Activated T-cell treated with anti-CD3 and anti-CD28 coated beads, Interleukin-2, amount 50 U/mL, for 4 hours (primary cell): ENCODE data around the gene CNKSR2. TPM values are rescaled to one million over a fixed set of nuclear protein-coding genes. Genes with fewer than 3 reads are reported as not detected.
A peak's percentile ranks its signal among the peaks of the same experiment; 100 is the strongest.

ENCODE experiments used
- ATAC-seq, 2 donors: fragments of 200-7000 bp; cut with Tn5 transposase; one replicate each; pipeline ENCODE4 v1.10.0; 2021
- DNase-seq: peaks from one replicate; pipeline ENCODE4 v3.0.0-alpha.2; 2020
- H3K27me3 Mint-ChIP-seq: one replicate; pipeline ENCODE4 v1.8.0; 2021; ENCODE audit warnings: low read depth, mixed read lengths
- H3K36me3 Mint-ChIP-seq: one replicate; pipeline ENCODE4 v1.8.0; 2022; ENCODE audit warnings: mixed read lengths; ENCODE audit not compliant: insufficient read depth
- H3K4me1 Mint-ChIP-seq: one replicate; pipeline ENCODE4 v1.8.0; 2021; ENCODE audit warnings: low read depth, mixed read lengths
- H3K4me3 Mint-ChIP-seq: one replicate; pipeline ENCODE4 v1.8.0; 2021; ENCODE audit warnings: mild to moderate bottlenecking, moderate library complexity, mixed read lengths
- H3K9me3 Mint-ChIP-seq: one replicate; pipeline ENCODE4 v1.8.0; 2021; ENCODE audit warnings: mixed read lengths
- total RNA-seq, 3 donors: library from RNA; stranded (reverse); gene quantifications; one replicate each; pipeline ENCODE4 v1.2.1, GENCODE V29; 2021

CNKSR2 gene
- total RNA-seq = 10 to 100 TPM in 1 of 3 donors, 1 to 10 TPM in 2; 6.4 to 11.4 (median 9.0) TPM

- H3K4me3 Mint-ChIP-seq = peak within 1 kb of the TSS; percentile 89
- H3K4me1 Mint-ChIP-seq = peaks cover 27% of the 10 kb centered on the region
- ATAC-seq (peak; percentile 78 to 79), DNase-seq (peak; percentile 62)
- H3K9me3 Mint-ChIP-seq = no peaks in the 10 kb centered on the region
- no peaks in the 10 kb centered on the region for H3K36me3 Mint-ChIP-seq
- no peaks in the 10 kb centered on the region for H3K27me3 Mint-ChIP-seq
Observed at GRCh38 chrX:21374163-21374993, at the start of gene CNKSR2. Gene CNKSR2 (plus strand): TSS chrX:21374418. CDS start chrX:21374898, 480 bp downstream.

DNA sequence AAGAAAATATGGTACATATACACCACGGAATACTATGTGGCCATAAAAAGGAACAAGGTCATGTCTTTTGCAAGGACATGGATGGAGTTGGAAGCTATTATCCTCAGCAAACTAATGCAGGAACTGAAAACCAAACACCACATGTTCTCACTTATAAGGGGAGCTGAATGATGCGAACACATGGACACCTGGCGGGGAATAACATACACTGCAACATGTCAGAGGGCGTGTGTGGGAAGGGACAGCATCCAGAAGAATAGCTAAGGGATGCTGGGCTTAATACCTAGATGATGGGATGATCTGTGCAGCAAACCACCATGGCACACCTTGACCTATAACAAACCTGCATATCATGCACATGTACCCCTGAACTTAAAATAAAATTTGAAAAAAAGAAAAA, 19.5 kb upstream of the CNKSR2 start:
- peaks cover 21% of the 10 kb centered on the region for H3K9me3 Mint-ChIP-seq
- no peak for ATAC-seq
- no peaks in the 10 kb centered on the region for H3K4me1 Mint-ChIP-seq
- H3K4me3 Mint-ChIP-seq = no peak overlapping the region
- no peaks in the 10 kb centered on the region for H3K27me3 Mint-ChIP-seq
- DNase-seq = no peak
- H3K36me3 Mint-ChIP-seq = peaks cover 2% of the 10 kb centered on the region

DNA sequence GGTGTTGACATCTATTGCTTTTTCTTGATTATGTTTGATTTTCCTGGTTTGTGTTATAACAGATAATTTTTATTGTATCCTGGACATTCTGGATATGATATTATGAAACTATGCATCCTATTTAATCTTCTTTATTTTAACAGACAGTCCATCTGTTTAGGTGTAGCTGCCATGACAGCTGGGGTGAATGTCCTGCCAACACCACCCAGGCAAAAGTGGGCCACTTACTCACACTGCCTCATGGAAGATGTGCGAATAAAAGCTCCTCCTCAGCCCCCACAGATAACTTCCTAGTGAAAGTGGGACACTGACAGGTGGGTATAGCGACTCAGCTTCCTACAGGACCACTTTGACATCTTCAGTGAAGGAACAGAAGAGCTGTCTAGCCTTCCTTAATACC, 18.4 kb upstream of the CNKSR2 start:
- Mint-ChIP-seq H3K27me3 (no peaks in the 10 kb centered on the region), H3K4me1 (no peaks in the 10 kb centered on the region), H3K36me3 (peaks cover 2% of the 10 kb centered on the region), H3K9me3 (peaks cover 11% of the 10 kb centered on the region), H3K4me3 (no peak overlapping the region)
- DNase-seq (no peak), ATAC-seq (no peak)

GRCh38 chrX:21369613-21370012, 4.6 kb upstream of the CNKSR2 start:
- peaks cover 3% of the 10 kb centered on the region for H3K9me3 Mint-ChIP-seq
- DNase-seq (no peak), ATAC-seq (no peak)
- H3K4me3 Mint-ChIP-seq = no peak overlapping the region
- H3K27me3 Mint-ChIP-seq = no peaks in the 10 kb centered on the region
- H3K4me1 Mint-ChIP-seq = peaks cover 2% of the 10 kb centered on the region
- H3K36me3 Mint-ChIP-seq = no peaks in the 10 kb centered on the region

GRCh38 chrX:21373001-21373400, 1.2 kb upstream of the CNKSR2 start:
- H3K4me1 Mint-ChIP-seq = peaks cover 20% of the 10 kb centered on the region
- no peak for ATAC-seq
- no peaks in the 10 kb centered on the region for H3K9me3 Mint-ChIP-seq
- peak overlapping the region; percentile 66 for H3K4me3 Mint-ChIP-seq
- no peaks in the 10 kb centered on the region for H3K36me3 Mint-ChIP-seq
- no peaks in the 10 kb centered on the region for H3K27me3 Mint-ChIP-seq
- DNase-seq = no peak

DNA sequence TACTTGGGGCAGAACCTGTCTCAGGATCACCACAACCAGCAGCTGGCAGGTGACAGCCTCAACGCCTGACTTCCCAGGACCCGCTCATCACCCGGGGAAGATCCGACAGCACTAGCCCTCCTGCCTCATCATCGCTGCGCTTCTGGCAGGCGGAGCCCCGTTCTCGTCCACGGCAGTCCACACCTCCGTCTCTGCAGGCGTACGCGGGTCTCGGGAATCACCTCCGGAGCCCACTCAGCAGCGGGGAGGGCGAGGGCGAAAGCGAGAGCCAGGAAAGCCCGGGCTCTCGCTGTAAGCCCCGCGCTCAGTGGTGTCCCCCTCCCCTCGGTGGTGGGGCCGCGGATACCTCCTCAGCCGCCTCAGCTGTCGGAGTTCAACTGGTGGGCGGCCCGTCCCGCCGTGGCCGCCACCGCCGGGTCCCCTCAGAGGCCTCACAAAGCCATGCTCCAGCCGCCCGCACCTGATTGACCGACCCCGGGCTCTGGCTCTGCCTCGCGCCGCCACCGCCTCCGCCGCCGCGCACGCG, 518 bp upstream of the CNKSR2 start:
- H3K4me1 Mint-ChIP-seq = peaks cover 23% of the 10 kb centered on the region
- ATAC-seq = peak; percentile 42 to 51
- no peaks in the 10 kb centered on the region for H3K27me3 Mint-ChIP-seq

GRCh38 chrX:21374994-21375707, 933 bp downstream of the CNKSR2 start:
- H3K27me3 Mint-ChIP-seq = no peaks in the 10 kb centered on the region
- DNase-seq (no peak), ATAC-seq (peak in 1 of 2 donors; percentile 11)
- peaks cover 29% of the 10 kb centered on the region for H3K4me1 Mint-ChIP-seq
- no peaks in the 10 kb centered on the region for H3K9me3 Mint-ChIP-seq
- no peaks in the 10 kb centered on the region for H3K36me3 Mint-ChIP-seq
- peak overlapping the region; percentile 89 for H3K4me3 Mint-ChIP-seq

More for the DNA sequence above, 518 bp upstream of the CNKSR2 start:
- DNase-seq = peak; percentile 24
- H3K36me3 Mint-ChIP-seq = no peaks in the 10 kb centered on the region
- H3K4me3 Mint-ChIP-seq = peak overlapping the region; percentile 74
- H3K9me3 Mint-ChIP-seq = no peaks in the 10 kb centered on the region

DNA sequence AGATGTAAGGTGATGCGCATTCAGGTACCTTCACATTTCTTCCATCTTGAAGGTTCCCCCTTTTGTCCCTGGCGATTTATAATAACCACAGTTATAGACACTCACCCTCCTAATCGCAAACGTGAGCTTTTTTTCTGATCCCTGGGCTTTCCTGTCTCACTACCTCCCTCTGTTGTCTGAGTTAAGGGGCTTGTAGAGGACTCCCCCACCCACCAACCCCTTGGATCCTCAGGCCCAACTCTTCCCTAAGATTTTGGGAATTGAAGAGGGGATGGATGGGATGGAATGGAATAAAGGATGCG, 1.4 kb downstream of the CNKSR2 start:
- H3K4me1 Mint-ChIP-seq = peaks cover 29% of the 10 kb centered on the region
- H3K27me3 Mint-ChIP-seq = no peaks in the 10 kb centered on the region
- H3K36me3 Mint-ChIP-seq = no peaks in the 10 kb centered on the region
- no peak for ATAC-seq
- DNase-seq = no peak
- peak overlapping the region; percentile 89 for H3K4me3 Mint-ChIP-seq
- H3K9me3 Mint-ChIP-seq = no peaks in the 10 kb centered on the region

- H3K4me3 Mint-ChIP-seq = peak overlapping the region; percentile 24
- H3K9me3 Mint-ChIP-seq = no peaks in the 10 kb centered on the region
- peaks cover 29% of the 10 kb centered on the region for H3K4me1 Mint-ChIP-seq
- no peaks in the 10 kb centered on the region for H3K27me3 Mint-ChIP-seq
- ATAC-seq = no peak
- no peak for DNase-seq
- H3K36me3 Mint-ChIP-seq = no peaks in the 10 kb centered on the region
Observed at GRCh38 chrX:21376636-21377035, 2.4 kb downstream of the CNKSR2 start.

- Mint-ChIP-seq H3K4me1 (peaks cover 28% of the 10 kb centered on the region), H3K9me3 (no peaks in the 10 kb centered on the region), H3K27me3 (no peaks in the 10 kb centered on the region), H3K36me3 (no peaks in the 10 kb centered on the region), H3K4me3 (no peak overlapping the region)
- DNase-seq = no peak
- ATAC-seq = no peak
Observed at GRCh38 chrX:21379991-21380390, 5.8 kb downstream of the CNKSR2 start.

GRCh38 chrX:21382715-21383114, 8.5 kb downstream of the CNKSR2 start:
- Mint-ChIP-seq H3K36me3 (no peaks in the 10 kb centered on the region), H3K4me1 (peaks cover 11% of the 10 kb centered on the region), H3K27me3 (no peaks in the 10 kb centered on the region), H3K4me3 (no peak overlapping the region), H3K9me3 (no peaks in the 10 kb centered on the region)
- ATAC-seq = no peak
- no peak for DNase-seq

GRCh38 chrX:21383546-21383945, 9.3 kb downstream of the CNKSR2 start:
- no peak overlapping the region for H3K4me3 Mint-ChIP-seq
- DNase-seq (no peak), ATAC-seq (no peak)
- H3K9me3 Mint-ChIP-seq = no peaks in the 10 kb centered on the region
- no peaks in the 10 kb centered on the region for H3K27me3 Mint-ChIP-seq
- no peaks in the 10 kb centered on the region for H3K36me3 Mint-ChIP-seq
- H3K4me1 Mint-ChIP-seq = peaks cover 8% of the 10 kb centered on the region

- no peak overlapping the region for H3K4me3 Mint-ChIP-seq
- H3K36me3 Mint-ChIP-seq = no peaks in the 10 kb centered on the region
- H3K4me1 Mint-ChIP-seq = peaks cover 4% of the 10 kb centered on the region
- H3K27me3 Mint-ChIP-seq = no peaks in the 10 kb centered on the region
- H3K9me3 Mint-ChIP-seq = no peaks in the 10 kb centered on the region
- DNase-seq (no peak), ATAC-seq (no peak)
Observed at GRCh38 chrX:21384178-21384577, 10.0 kb downstream of the CNKSR2 start.

GRCh38 chrX:21394792-21395191, 20.6 kb downstream of the CNKSR2 start:
- no peak for DNase-seq
- H3K9me3 Mint-ChIP-seq = peaks cover 3% of the 10 kb centered on the region
- no peak for ATAC-seq
- H3K27me3 Mint-ChIP-seq = no peaks in the 10 kb centered on the region
- no peak overlapping the region for H3K4me3 Mint-ChIP-seq
- peaks cover 3% of the 10 kb centered on the region for H3K36me3 Mint-ChIP-seq
- no peaks in the 10 kb centered on the region for H3K4me1 Mint-ChIP-seq

DNA sequence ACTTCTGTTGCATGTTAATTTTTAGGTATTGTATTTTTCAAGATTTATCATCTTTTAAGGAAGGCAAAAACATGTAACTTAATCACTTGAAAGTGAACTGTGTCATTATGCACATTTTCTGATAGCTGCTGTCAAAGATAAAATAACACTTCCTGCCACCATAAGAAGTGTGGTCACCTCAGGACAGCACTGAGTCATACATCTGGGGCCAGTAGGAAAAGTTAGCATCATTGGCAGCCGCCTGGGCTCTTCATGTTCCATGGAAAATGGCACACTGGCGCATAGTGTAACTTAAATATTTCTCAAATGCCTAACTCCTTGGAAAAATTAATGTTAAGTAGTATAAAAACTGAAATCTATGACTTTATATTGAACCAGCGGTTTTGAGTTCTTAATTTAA, 24.2 kb downstream of the CNKSR2 start:
- H3K4me1 Mint-ChIP-seq = peaks cover 4% of the 10 kb centered on the region
- H3K27me3 Mint-ChIP-seq = no peaks in the 10 kb centered on the region
- no peaks in the 10 kb centered on the region for H3K36me3 Mint-ChIP-seq
- ATAC-seq (no peak), DNase-seq (no peak)
- no peak overlapping the region for H3K4me3 Mint-ChIP-seq
- H3K9me3 Mint-ChIP-seq = no peaks in the 10 kb centered on the region
